ENCODE results near the gene GALM. TPM values are rescaled to one million over a fixed set of nuclear protein-coding genes. Genes with fewer than 3 reads are reported as not detected.

The GALM gene
- total and polyA plus RNA-seq, 2 of the 13 experiments (the other 11 are each of a cell fraction or from before 2014, with no cell fraction given), result 65.5 to 90.0 TPM

DNA sequence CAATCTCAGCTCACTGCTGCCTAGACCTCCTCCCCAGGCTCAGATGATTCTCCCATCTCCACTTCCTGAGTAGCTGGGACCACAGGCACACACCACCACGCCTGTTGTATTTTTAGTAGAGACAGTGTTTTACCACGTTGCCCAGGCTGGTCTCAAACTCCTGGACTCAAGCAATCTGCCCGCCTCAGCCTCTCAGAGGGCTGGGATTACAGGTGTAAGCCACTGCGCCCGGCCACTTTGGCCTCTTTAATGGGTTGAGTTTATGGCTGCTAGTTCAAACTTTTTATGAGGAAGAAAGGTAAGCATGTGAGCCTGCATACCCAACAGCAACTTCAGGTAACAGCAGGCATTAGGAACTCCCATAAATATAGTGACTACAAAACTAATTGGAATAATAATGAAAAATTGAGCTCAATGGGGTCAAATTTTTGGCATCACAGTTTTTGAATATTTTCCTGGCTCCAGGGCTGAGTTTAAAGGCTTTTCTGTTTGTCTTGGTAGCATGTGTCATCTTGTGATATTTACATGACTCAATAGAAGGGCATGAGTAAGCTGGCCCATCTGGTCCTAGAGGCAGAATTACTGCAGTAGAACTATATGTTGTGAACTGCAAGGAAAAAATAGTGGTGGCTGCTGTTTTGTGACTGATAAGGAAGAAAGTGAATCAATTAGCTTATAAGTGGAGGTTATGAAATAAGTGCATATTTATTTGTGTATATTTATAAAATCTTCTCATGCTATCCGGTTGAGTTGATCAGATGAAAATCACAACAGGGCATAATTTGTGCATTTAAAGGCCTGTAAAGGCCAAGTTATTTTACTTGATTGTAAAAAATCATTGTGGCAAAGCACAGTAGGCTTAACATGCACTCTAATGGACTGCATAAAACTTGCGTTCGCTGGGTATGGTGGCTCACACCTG lies 24.8 kb downstream of the GALM start (continued):
- peak; percentile 68; the same call in 1 of the 3 replicates for TF ChIP-seq MXI1 (IDR thresholded peaks at IDR 0.05; ENCODE audit: borderline replicate concordance, low read depth, low read length)
- TF ChIP-seq ZBTB7A (CRISPR knock-in tag; IDR thresholded peaks at IDR 0.05), result no peak
- TF ChIP-seq TOPORS (CRISPR knock-in tag; IDR thresholded peaks at IDR 0.05), result no peak
- no peak for TF ChIP-seq ISX (CRISPR knock-in tag; conservative IDR thresholded peaks at IDR 0.05)
- TF ChIP-seq ATF3 (CRISPR knock-in tag; IDR thresholded peaks at IDR 0.05), result peak; percentile 54
- no peak for TF ChIP-seq PRMT3 (CRISPR knock-in tag; IDR thresholded peaks at IDR 0.05; ENCODE audit: borderline replicate concordance, low read depth)
- TF ChIP-seq ZNF234 (CRISPR knock-in tag; conservative IDR thresholded peaks at IDR 0.05), result no peak
- no peak for TF ChIP-seq HNRNPK (IDR thresholded peaks at IDR 0.05; ENCODE audit: low read depth, low read length, poor library complexity, severe bottlenecking)
- no peak for TF ChIP-seq ELK4 (CRISPR knock-in tag; IDR thresholded peaks at IDR 0.05; ENCODE audit: borderline replicate concordance)
- TF ChIP-seq IRX3 (CRISPR knock-in tag; IDR thresholded peaks at IDR 0.05; ENCODE audit: borderline replicate concordance, low read depth), result no peak
- no peak for TF ChIP-seq SMC3 (IDR thresholded peaks at IDR 0.05; ENCODE audit: low read length)
- TF ChIP-seq HDAC6 (IDR thresholded peaks at IDR 0.05; ENCODE audit: low read depth, low read length), result no peak
- no peak for TF ChIP-seq PPARG (CRISPR knock-in tag; conservative IDR thresholded peaks at IDR 0.05)
- TF ChIP-seq SOX13 (IDR thresholded peaks at IDR 0.05), result no peak
- TF ChIP-seq SOX13 (CRISPR knock-in tag; conservative IDR thresholded peaks at IDR 0.05 in 1 of 2, IDR thresholded peaks at IDR 0.05 in 1 of 2), result peak in 1 of 2 experiments; percentile 42; a peak in 1 of 4 replicates
- TF ChIP-seq, protein P1, sequence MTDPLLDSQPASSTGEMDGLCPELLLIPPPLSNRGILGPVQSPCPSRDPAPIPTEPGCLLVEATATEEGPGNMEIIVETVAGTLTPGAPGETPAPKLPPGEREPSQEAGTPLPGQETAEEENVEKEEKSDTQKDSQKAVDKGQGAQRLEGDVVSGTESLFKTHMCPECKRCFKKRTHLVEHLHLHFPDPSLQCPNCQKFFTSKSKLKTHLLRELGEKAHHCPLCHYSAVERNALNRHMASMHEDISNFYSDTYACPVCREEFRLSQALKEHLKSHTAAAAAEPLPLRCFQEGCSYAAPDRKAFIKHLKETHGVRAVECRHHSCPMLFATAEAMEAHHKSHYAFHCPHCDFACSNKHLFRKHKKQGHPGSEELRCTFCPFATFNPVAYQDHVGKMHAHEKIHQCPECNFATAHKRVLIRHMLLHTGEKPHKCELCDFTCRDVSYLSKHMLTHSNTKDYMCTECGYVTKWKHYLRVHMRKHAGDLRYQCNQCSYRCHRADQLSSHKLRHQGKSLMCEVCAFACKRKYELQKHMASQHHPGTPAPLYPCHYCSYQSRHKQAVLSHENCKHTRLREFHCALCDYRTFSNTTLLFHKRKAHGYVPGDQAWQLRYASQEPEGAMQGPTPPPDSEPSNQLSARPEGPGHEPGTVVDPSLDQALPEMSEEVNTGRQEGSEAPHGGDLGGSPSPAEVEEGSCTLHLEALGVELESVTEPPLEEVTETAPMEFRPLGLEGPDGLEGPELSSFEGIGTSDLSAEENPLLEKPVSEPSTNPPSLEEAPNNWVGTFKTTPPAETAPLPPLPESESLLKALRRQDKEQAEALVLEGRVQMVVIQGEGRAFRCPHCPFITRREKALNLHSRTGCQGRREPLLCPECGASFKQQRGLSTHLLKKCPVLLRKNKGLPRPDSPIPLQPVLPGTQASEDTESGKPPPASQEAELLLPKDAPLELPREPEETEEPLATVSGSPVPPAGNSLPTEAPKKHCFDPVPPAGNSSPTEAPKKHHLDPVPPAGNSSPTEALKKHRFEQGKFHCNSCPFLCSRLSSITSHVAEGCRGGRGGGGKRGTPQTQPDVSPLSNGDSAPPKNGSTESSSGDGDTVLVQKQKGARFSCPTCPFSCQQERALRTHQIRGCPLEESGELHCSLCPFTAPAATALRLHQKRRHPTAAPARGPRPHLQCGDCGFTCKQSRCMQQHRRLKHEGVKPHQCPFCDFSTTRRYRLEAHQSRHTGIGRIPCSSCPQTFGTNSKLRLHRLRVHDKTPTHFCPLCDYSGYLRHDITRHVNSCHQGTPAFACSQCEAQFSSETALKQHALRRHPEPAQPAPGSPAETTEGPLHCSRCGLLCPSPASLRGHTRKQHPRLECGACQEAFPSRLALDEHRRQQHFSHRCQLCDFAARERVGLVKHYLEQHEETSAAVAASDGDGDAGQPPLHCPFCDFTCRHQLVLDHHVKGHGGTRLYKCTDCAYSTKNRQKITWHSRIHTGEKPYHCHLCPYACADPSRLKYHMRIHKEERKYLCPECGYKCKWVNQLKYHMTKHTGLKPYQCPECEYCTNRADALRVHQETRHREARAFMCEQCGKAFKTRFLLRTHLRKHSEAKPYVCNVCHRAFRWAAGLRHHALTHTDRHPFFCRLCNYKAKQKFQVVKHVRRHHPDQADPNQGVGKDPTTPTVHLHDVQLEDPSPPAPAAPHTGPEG (CRISPR knock-in tag; IDR thresholded peaks at IDR 0.05), result no peak
- no peak for TF ChIP-seq THRA (CRISPR knock-in tag; IDR thresholded peaks at IDR 0.05; ENCODE audit: borderline replicate concordance)
- TF ChIP-seq MED1 (CRISPR knock-in tag; IDR thresholded peaks at IDR 0.05), result 0 out of 2 replicates have a peak, but pooled peaks have one; percentile 13
- TF ChIP-seq ZNF263 (CRISPR knock-in tag; IDR thresholded peaks at IDR 0.05), result no peak
- no peak for TF ChIP-seq CENPT (CRISPR knock-in tag; IDR thresholded peaks at IDR 0.05; ENCODE audit: low read depth)

All from HepG2 (cell line).